GM18868 (cell line): ENCODE results near the gene CALD1.

Experiments
- ATAC-seq: cut with Tn5 transposase; IDR thresholded peaks from one replicate; pipeline ENCODE4 v1.9.1; 2021; ENCODE audit warnings: mild to moderate bottlenecking, moderate library complexity; ENCODE audit not compliant: unreplicated experiment

Gene CALD1

DNA sequence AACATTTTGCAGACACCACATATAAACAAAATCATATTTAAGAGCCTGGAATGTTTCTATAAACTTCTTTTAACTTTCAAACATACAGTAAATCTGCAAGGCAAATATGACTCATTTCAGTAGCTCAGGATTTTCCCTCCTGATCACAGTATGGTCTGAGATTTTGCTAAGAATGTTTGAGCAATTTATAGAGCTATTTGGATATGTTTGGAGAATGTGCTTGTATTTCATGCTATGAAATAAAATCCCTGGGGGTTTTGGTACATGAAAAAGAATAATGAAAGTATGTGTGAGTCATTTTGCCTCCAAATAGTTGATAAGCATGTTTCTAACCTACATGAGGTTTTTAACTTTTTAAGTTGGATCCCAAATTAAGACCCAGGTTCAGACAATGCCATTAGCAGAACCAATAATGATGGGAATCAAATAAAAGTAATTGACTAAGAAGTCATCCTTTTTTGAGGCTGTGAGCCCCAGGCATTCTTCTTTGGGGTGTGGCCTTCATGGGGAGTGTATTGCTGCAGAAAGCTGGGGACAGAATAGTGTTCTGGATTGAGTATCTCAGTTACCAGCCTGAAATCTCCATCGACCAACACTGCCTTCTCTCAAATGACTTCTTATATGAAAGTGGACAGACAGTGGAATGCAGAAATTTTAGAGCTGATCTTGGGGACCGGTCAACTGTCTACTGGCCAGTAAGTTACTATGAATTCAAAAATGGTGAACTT, 140.8 kb downstream of the CALD1 start:
- ATAC-seq: peak; percentile 74

DNA sequence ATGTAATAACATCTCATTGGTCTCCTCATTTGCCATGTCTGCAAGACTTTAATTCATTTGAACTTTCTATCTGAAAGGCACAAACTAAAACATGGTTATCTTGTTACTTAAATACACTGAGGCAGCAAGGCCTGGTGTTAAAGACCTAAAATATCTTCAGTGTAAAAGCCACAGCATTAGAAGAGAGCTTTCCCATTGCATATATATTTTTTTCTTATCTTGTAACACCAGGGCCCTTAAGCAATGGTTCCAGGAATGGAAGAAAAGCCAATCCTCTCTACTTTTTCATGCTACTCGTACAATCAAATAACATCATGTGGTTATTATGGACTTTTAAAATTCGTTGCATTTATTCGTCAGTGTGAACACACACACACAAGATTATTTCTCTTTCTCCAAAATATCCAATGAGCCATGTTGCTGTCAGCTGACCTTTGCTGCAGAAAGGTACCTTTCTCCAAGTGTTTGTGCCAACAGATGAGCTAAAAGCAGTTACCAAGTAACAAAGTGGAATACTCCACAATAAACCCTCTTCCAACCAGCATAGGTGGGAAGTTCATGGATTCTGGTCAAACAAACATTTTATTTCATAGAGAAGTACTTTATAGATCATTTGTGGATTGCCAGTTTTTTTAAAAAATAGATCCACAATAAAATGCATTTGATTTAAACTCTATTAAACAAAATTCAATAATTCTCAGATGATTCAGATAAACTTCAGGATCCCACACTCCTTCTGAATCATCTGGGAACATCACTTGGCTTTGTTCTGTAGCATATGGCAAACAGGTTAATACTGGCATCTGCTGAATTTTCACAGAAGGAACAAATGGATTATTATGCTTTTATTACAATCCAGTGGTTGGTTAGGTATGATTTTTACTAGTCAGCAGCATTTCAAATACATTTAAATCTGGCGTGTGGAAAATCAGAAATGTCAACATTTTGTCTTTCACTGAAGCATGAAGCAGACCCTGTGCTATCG, 143.6 kb downstream of the CALD1 start:
- ATAC-seq: no peak

DNA sequence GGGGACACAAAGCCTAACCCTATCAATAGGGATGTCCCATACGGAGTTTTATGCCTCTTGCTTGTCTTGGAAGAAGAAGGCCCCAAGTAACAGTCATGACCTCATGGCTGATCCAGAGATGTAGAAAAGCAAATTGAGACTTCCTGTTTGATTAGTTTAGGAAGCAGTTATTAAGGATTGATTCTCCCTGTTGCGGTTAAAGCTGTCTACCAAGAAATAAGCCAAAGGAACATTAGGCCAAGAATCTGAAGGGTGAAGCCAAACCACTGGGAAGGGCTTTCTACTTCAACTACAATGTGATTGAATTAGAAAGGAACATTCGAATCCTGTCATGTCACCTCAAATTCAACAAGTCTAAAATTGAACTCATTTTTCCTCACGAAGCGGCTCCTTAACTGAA, 146.3 kb downstream of the CALD1 start:
- ATAC-seq: no peak

DNA sequence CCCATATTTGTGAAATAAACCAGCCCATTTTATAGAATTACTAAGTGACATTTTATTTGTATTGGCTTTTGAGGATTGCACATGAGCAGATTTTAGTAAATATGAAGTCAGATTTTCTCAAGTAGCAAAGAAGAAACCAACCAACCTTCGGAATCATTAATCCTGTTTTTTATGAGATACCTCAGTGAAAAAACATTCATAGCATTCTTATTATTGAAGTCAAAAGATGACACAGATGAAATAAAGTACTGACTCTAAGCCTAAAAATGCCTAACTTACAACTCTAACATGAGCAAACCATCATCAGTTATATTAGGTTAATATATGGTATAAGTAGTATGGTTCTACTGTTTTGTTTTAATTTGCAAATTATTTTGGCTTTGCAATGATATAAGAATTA, 147.0 kb downstream of the CALD1 start:
- ATAC-seq: no peak

DNA sequence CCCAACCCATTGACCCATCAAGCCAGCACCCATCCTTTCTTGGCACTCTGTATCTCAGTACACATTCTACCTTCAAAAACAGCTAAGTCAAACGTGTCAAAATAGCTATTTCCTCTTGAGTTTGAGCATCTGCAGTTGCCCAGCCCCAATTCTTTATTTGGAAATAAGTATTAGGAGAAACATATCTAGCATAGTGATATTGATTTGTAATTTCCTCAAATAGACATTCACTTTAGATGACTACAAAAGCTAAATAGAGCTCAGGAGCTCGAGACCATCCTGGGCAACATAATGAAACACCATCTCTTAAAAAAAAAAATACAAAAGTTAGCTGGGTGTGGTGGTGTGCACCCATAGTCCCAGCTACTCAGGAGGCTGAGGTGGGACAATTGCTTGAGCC, 147.6 kb downstream of the CALD1 start:
- ATAC-seq: no peak

DNA sequence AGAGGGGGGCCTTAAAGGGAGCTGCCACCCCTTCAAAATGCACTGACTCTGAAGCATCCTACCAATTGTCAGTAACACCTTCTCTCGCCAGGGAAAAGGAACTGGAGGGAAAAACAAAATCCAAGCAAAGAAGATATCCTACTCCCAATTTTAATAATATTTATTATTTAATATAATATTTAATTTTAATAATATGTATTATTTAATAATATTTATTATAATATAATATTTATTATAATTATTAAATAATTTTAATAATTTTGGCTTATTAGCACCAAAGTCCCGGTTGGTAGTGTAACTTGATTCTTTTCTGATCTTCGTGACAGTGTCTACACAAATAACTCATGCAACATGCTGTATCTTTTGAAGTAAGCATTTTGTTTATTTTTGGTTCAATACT, 148.3 kb downstream of the CALD1 start:
- ATAC-seq: no peak

DNA sequence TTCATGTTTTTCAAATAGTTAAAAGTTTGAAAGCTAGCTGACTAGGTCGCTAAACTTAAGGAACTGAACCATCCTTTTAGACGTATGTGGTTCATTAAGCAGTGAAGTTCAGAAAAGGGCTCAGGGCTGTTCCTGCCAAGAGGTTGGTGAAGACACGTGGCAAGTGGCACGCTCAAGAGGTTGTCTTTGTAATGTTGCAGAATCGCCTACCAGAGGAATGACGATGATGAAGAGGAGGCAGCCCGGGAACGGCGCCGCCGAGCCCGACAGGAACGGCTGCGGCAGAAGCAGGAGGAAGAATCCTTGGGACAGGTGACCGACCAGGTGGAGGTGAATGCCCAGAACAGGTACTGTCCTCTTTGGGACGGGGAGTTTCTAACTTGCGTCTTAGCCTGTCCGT, 149.1 kb downstream of the CALD1 start:
- no peak for ATAC-seq

DNA sequence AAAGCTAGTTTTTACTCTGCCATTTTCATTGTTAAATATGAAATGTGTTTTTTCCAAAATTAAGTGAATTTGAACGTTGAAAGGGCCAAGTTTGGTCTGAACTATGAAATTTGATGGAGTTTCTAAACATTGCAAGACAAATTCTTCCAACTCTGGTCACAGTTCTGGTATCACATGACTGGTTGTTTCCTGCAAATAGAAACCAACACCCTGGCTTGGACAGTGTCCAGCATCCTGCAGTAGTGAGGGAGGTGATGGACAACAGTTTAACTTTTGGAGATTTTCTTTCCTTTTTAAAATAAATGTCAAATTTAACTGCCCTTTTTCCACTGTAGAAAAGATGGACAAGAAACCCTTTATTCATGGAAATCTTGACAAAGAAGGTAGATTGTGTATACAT, 152.1 kb downstream of the CALD1 start:
- ATAC-seq: no peak

DNA sequence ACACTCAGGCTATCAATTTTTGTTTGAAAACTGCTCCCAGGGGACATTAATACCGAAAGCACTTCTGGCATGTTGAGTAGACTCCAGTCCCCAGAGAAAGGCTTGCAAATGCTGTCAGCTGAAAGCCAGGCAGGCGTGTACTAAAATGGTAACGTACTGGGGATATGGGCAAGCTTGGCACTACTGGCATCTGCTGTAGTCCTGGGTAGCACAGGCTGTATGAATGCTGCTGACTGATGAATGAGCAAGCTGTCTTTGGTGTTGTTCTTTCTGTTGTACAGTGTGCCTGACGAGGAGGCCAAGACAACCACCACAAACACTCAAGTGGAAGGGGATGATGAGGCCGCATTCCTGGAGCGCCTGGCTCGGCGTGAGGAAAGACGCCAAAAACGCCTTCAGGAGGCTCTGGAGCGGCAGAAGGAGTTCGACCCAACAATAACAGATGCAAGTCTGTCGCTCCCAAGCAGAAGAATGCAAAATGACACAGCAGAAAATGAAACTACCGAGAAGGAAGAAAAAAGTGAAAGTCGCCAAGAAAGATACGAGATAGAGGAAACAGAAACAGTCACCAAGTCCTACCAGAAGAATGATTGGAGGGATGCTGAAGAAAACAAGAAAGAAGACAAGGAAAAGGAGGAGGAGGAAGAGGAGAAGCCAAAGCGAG, 153.4 kb downstream of the CALD1 start:
- peak; percentile 77 for ATAC-seq

DNA sequence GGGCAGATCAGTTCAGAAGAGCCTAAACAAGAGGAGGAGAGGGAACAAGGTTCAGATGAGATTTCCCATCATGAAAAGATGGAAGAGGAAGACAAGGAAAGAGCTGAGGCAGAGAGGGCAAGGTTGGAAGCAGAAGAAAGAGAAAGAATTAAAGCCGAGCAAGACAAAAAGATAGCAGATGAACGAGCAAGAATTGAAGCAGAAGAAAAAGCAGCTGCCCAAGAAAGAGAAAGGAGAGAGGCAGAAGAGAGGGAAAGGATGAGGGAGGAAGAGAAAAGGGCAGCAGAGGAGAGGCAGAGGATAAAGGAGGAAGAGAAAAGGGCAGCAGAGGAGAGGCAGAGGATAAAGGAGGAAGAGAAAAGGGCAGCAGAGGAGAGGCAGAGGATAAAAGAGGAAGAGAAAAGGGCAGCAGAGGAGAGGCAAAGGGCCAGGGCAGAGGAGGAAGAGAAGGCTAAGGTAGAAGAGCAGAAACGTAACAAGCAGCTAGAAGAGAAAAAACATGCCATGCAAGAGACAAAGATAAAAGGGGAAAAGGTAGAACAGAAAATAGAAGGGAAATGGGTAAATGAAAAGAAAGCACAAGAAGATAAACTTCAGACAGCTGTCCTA, 154.1 kb downstream of the CALD1 start:
- ATAC-seq: no peak

DNA sequence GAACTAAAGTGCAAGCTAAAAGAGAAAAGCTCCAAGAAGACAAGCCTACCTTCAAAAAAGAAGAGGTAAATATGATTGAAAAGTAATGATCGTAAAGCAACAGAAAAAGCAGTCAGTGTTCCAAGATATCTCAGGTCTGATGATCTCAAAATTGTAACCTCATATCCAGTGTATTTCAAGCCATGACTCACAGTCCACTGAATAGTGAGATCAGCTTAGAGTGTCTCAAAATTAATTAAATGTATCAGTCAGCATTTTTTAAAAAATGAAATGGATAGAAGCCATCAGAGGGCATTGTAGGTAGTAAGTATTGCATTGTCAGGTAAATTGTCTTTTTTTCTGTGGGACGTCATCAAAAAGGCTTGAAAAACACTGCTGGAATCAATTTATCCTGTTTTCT, 156.3 kb downstream of the CALD1 start:
- no peak for ATAC-seq

DNA sequence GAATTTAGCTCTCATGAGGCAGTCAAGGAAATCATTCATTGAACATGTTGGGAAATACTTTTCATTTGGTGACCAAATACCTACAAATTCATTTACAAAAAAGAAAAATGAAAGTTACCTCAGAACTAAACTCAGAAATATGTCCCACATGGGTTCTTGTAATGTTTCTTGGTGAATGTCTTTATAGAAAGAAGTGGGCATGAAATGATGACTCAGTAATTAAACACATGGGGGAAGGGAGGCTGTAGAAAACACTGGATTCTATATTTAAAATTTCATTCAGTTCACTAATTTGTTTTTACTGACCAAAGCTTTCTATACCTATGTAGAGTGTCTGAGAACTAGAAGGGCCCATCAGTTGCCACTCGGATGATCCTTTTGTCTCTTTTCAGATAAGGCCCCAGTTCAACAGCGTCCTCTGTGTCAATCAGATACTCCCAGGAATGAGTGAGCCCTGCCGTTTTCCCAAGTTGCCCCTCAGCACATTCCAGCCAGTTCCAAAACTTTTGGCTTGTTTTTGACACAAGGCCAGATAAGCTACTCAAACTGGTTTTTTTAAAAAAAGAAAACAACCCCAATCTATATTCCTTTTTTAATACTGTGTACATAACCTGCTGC, 157.6 kb downstream of the CALD1 start:
- no peak for ATAC-seq

DNA sequence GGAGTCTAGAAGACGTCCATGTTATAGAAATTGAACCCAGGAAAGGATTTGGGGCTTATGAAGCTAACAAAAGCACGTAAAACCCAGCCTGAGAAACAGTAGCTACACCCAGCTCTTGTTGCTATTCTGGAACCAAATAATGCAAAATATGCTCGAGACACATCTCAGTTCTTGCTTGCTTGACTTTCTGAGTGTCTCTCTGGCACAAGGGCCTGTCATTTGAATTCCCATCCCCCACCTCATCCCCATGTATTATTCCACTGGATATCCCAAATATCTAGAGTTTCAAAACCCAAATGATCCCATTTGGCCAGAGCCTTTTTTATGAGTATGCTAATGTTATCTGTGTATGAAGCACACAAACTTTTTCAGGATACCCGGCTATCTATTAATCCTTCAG, 158.7 kb downstream of the CALD1 start:
- ATAC-seq: no peak

DNA sequence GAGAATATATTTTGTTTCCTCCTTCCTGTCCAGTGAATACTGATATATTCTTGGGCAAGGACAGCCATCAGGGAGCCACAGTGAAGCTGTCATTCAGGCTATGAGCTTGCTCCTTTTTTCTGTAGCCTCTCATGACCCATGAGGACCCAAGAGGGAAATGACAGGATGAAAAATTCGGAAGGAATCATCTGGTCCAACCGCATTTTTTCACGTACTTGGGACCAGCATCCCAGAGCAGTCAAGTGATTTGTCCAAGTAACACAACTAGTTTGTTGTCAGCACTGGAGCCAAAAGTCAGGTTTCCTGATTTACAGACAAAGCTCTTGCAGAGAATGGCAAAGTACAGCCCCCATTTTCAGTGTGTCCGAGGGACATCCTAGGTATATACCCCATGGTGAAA, 159.7 kb downstream of the CALD1 start:
- no peak for ATAC-seq

DNA sequence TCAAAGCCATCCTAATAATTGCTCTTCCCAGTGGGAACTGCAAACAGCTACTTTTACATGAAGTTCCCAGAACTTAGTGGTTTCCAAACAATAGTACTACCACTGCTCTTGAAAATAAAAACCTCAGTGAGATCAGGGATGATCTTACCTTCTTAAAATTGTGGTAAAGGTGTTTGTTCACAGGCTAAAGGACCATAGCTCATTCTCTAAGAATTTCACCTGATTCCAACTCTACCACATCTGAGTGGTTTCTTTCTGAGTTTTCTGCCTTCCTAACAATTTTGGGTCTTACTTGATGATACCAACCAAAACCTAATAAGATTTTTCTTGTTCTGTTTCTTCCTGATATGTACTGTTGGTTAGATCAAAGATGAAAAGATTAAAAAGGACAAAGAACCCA, 161.3 kb downstream of the CALD1 start:
- ATAC-seq: no peak

DNA sequence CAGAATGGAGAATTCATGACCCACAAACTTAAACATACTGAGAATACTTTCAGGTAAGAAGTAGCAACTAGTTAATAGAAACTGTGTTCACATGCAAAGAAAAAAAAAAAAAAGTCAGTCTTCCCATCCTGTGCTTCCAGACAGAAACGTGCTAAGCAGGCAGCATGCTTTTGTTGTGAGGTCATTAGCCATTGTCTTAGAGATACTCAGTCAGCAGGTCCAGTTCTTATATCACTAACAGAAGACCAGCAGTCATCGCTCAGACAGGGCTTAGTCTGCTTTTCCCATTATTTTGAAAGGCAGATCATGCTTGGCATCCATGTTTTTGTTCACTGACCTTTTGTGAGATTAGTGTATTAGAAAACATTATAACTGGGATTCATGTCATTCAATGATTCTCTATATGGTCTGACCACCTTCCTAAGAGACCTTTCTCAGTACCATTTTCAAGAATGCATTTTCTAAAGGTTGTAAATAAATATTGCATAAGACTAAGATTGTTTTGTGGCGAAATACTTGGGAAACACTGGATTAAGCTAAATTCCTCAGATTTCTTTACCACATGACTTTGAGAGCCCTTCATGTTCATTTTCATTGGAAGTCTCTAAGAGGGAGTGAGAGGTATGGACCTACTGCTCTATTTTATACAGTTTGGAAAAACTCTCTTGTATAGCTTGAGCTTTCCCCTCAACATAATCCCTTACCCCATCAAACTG, 161.9 kb downstream of the CALD1 start:
- ATAC-seq: no peak

DNA sequence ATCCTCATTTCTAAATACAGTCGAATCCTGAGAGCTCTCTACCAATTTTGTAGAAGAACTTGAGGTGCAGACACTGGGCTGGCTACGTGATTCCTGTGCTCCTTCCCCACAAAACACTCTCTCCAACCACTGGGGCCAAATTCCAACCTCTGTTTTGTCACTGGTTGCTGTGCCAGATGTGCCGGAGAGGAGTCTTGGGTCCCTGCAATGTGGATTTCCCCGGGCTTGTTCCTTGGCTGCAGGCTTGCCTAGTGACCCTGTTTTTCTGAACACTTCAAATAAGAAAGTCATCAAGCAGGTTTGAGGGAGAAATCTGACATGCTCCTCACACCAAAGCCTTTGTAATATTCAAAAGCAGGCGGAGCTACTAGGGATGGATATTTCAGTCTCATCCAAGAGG, 162.5 kb downstream of the CALD1 start:
- ATAC-seq: no peak

DNA sequence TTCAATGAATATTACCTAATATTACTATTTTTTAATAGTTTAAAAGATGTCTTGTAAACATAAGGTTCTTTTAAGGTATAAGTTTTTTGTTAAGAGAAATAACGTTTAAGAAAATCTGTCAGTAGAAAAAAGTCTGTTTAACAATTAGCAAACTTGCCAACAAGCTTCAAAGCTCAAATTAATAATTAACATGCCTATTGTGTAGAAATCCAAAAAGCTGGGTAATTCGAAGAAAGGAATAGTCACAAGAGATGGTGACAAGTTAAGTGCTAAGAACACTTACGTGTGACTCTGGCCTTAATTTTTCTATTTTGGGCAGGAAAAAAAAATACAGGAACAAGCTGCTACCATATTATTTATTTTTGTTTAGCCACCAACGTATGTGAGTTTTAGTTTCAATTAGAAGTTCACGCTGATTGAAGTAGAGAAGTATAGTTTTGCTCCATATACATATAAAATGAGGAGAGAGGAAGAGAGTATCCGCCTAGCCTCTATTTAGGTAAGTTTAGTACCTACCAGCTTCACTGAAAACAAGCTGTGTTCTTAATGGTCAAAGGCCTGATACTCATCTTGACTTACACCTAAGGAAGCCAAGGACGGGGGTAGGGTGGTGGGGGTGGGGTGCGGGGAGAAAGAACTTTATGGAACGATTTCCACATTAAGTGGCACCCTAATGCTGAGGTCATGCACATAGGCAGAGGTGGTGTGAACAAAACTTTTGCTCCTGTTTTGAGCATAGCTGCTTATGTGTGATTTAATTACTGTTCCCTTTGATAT, 163.4 kb downstream of the CALD1 start:
- no peak for ATAC-seq

DNA sequence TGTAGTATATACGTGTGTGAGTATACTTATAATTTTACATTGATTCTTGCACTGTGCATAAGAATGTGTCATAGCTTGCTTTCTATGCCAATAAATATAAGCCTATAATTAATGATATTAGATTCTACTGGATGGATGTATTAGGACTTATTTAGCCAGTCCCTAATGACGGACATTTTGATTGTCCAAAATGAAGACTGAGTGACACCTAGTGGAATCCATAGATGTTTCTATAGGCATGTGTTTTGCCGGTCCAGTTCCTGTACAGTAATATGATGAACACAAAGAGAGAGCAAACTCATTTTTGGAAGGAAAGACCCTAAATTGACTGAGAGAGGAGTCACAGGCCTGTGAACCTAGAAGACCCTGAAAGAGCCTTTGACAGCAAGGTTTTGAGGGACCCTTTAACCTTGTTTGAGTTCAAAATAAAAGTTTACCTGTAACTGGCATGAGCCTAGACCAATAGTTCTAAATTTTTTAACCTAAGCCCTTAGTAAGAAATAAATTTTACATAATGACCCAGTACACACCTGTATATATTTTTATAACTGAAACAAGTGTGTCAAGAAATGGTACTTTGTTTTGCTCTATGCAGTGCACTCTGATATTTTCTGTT, 164.5 kb downstream of the CALD1 start:
- peak; percentile 94 for ATAC-seq
